HG02973 (cell line): ENCODE data around the gene CCDC107.
"Not testable (repeated sequence)": the region's sequence is repeated elsewhere in the genome, so short reads cannot be mapped to it uniquely, and the experiment has no call there.

ENCODE experiments used
- ATAC-seq: cut with Tn5 transposase; IDR thresholded peaks from one replicate; pipeline ENCODE4 v1.9.1; 2021; ENCODE audit warnings: moderate library complexity; ENCODE audit not compliant: unreplicated experiment

The CCDC107 gene

DNA sequence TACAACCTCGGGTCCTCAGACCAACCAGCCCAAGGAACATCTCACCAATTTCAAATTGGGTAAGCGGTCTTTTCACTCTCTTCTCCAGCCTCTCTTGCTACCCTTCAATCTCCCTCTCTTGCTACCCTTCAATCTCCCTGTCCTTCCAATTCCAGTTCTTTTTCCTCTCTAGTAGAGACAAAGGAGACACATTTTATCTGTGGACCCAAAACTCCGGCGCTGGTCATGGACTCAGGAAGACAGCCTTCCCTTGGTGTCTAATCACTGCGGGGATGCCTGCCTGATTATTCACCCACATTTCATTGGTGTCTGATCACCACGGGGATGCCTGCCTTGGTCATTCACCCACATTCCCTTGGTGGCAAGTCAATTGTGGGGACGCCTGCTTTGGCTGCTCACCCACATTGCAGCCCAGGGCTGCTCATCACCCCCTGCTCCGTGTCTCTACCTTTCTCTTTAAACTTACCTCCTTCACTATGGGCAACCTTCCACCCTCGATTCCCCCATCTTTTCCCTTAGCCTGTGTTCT is 20.6 kb upstream of the CCDC107 start:
- not testable (repeated sequence) for ATAC-seq

DNA sequence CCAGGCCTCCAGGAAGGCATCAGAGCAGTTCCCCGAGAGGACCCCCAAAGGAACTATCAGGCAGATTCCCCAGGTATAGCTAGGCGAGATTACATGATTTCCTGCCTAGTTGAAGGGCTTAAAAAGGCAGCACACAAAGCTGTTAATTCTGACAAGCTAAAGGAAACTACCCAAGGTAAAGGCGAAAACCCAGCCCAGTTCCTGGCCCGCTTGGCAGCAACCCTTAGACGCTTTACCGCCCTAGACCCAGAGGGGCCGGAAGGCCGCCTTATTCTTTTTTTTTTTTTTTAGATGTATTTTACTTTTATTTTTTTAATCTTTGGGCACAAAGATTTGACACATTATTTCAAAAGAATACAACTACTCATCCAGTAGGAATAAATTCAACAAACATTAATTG is 19.3 kb upstream of the CCDC107 start:
- not testable (repeated sequence) for ATAC-seq

DNA sequence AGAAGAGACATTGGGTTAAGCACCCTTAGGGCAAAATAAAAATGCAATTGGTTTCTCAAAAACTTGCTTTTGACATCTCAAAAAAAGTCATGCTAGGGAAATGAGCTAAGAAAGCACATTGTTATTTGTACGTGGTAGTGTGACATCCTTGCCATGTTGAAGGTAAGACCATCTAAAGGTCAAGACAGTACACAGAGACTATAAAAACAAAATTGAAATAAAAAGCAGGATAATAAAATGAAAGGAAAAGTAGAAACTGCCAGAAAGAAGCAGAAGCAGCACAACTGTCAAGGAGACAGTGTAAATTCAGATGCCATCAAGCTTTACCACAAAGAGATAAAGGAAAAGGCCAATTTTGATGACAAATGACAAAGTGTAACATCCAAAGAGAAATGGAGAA is 18.9 kb upstream of the CCDC107 start:
- not testable (repeated sequence) for ATAC-seq

DNA sequence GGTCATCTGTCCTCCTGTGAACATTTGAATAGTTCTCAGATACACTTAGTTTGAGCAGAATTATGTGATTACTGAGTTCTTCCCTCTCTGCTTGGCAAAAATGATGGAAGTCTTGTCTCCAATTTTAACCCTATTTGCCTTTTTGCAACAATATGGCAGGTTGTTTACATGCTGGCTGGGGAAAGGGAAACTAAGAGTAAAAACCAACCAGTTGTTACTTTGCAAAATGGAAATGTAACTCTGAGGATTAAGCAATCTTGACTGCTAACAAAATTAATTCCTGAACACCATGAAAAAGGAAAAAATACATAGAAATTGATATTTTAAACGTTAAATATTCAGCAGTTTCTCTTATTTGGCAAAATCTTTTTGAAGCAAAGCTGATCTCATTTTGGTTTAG is 18.5 kb upstream of the CCDC107 start:
- ATAC-seq, result no peak

DNA sequence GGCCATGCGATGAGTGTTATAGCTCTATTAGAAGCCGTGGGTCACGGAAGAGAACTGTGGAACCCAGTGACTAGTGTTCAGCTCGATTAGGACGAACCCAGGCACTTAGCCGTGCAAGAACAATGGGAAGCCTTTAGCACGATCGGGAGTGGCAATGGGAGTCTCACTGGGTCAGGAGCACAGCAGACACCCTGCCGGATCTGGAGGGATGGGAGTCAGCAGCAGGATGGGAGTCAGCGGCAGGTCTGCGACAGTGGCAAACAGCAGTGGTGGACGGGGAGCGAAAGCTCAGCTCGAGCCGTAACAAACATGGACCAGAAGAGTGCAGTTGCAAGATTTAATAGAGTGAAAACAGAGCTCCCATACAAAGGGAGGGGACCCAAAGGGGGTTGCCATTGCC is 17.7 kb upstream of the CCDC107 start:
- ATAC-seq, result not testable (repeated sequence)

DNA sequence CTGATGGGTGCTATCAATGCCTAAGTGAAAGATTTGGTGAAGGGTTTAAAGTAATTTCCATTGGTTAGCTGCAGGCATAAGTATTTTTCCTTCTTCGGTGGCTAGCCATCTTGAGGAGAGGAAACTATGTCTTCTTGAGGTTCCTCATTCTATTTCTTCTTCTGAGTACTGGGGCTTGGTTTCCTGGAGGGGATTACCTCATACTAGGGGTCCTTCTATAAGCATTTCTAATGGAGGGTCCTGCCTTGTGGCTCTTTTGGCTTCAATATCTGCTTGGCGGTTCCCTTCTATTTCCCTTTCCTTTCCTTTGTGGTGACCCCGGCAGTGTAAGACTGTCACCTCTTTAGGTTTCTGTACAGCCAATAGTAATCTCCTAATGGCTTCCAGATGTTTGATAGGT is 16.6 kb upstream of the CCDC107 start:
- not testable (repeated sequence) for ATAC-seq

DNA sequence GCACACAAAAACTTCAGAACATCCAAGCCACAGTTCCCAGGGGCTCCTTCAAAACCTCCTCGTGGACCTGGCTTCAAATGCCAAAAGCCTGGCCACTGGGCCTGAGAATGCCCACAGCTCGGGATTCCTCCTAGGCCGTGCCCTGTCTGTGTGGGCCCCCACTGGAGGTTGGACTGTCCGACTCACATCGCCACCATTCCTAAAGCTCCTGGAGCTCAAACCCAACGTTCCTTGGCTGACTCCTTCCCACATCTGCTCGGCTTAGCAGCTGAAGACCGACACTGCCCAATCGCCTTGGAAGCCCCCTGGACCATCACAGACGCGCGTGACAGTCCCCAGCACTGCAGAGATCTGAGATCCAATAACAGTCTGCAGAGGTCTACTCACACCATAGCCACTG is 15.0 kb upstream of the CCDC107 start:
- ATAC-seq, result no peak

DNA sequence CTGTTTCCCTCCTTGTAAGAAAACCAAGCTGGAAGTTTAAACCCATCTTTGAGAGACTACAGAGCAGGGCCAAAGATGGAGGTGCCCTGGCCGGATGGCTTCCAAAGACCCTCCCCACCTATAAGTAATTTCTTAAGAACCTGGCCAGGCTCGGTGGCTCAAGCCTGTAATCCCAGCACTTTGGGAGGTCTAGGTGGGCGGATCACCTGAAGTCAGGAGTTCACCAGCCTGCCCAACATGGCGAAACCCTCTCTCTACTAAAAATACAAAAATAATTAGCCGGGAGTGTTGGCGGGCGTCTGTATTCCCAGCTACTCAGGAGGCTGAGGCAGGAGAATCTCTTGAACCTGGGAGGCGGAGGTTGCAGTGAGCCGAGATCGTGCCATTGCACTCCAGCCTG is 12.4 kb upstream of the CCDC107 start:
- not testable (repeated sequence) for ATAC-seq

DNA sequence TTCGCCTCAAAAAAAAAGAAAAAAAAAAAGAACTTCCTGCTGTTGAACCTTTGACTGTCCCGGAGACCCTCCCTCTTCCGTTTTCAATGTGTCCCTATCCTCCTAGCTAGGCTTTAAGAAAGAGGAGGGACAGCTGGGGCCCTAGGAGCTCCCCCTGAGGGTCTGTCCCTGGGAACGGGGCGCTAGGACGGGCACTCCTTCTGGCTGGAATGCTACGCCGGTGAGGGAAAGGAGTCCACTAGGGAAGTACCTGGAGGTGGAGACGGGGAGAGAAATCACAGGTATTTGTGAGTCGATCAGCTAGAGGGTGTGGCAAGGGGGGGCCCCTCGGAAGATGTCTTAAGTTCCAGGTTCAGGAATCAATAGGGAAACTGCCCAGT is 11.9 kb upstream of the CCDC107 start:
- ATAC-seq, result no peak

DNA sequence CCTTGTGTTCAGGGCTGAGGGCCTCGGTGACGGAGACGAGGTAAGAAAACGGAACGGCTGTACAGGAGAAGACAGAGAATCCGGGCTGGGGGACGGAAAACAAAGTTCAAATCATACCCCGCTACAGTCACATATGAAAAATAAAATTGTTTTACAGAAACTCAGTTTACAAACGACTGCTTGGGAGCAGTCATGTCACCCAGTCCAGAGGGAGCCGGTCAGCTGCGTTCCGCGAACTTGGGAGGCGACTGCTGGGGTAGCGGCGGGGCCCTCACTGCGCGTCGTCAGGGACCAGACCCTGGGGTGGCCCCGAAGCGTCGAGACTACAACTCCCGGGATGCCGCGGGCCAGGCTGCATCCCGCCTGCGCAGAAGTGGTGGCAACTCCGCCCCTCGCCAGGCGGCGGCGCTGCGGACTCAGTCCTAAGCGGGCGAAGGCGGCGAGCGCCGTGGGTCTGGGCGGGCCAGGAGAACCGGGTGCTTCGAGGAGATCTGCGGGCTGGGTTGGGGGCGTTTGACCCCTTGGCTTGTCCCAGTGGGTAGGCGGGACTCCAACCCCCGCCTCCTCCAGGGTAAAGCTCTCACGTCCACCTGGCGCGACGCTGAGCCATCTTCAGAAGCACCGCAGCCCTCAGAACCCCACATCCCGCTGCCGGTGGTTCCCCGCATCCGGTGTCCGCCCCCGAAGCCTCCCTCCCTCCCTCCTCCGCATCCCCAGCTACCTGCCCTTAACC is 11.4 kb upstream of the CCDC107 start:
- peak; percentile 87 for ATAC-seq

DNA sequence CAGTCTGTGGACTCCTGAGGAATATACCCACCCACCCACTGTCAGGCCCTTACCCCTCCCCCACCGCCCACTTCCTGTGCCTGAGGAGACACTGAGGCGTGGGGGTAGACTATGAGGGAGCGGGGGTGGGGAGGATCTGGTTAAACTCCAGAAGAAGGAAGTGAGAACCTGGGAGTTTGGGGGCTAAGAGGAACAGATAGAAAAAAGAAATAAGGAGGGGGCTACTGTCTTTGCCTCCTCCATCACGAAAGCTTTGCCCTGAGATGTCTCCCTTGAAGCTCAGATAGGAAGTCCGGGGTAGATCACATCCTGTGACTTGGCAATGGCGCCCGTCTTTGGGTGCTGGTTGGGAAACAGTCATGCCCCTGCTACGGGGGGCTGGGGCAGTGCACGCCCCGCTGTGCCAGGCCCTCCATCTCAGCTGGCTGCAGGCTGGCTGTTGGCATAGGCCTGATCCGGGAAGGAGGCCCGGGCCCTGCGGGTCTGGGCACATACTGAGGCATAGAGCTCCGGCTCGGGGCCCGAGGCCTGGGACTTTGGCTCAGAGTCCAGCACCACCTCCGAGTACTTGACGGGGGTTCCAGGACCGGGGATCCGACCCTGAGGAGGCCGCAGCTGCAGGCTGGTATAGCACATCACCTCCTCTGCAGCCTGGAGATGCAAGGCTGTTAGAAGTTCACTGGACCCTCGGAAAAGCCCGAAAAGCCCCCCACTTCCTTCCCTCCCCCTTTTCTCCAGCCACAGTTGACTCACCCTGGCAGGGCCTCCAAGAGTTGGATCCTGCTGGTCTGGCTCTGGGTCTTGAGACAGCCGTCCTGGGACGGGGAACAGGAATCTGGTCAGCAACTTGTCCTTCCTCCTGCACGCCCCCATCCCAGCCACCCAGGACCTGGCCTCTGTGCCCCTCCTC is 8.4 kb upstream of the CCDC107 start:
- no peak for ATAC-seq

DNA sequence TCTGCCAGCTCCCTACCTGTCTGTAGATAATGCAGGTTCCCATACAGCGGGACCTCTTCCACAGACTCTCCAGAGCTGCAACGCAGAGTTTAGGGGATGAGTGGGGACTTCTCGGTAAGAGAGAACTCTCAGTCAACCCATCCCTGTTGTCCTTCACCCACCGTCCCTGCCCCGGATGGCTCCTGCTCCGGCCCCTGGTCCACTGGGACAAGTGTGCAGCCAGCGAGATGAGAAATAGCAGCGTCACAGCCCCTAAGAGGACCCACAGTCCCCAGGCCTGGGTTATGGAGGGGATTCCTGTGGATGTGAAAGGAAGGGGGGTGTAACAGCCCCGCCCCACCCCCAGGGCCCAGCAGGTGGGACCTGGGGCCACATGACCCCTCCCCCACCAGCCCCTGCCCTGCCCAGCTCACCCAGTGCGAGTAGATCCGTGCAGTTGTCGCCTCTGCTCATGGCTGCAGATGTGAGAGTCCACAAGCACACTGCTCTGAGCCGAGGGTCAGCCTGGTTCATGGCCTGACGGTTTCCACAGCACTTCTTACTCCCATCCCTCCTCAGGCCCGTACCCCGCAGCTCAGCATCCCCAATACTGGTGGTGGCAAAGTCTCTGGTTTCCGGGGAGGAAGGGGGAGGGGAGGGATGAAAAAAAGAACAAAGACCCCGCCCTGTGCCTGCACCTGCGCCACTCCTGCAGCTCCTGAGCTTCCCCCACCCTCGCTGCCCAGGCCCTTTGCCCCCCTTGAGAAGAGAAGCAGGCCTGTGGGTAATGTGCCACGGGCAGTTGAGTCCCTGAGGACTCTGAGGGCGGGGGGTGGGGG is 7.5 kb upstream of the CCDC107 start, which contains the start of gene SIT1:
SIT1 (minus strand) TSS at position 591 of the 818 bp plus-strand sequence; CDS start at position 513, 78 bp downstream.
- ATAC-seq, result no peak

DNA sequence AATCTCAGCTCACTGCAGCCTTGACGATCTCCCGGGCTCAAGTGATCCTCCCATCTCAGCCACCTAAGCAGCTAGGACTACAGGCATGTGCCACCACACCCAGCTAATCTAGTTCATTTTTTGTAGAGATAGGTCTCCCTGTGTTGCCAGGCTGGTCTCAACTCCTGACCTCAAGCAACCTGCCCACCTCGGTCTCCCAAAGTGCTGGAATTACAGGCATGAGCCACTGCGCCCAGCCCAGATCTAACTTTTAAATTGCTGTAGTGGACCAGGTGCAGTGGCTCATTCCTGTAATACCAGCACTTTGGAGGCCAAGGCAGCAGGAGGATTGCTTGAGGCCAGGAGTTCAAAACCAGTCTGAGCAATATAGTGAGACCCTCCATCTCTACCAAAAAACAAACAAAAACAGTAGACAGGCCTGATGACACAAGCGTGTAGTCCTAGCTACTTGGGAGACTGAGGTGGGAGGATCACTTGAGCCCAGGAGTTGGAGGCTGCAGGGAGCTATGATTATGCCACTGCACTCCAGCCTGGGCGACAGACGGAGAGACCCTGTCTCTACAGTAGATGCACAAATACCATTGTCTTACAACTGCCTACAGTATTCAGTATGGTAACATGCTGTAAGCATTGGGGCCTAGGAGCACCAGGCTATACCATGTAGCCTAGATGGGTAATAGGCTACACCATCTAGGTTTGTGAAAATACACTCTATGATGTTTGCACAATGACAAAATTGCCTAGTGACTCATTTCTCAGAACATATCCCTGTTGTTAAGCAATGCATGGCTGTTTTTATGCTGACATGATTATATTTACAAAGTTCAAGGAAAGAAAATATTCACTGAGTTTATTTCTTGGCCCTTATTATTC is 5.9 kb upstream of the CCDC107 start:
- ATAC-seq, result no peak

DNA sequence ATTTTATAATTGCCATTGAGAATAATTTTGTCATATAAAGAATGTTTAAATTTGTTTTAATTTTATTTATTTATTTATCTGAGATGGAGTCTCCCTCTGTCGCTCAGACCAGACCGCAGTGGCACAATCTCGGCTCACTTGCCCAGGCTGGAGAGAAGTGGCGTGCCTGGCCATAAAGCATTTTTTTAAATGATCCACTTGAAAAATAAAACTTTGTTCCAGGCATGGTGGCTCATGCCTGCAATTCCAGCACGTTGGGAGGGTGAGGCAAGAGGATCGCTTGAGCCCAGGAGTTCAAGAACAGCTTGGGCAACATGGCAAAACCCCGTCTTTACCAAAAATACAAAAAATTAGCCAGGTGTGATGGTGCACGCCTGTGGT is 5.3 kb upstream of the CCDC107 start:
- no peak for ATAC-seq

DNA sequence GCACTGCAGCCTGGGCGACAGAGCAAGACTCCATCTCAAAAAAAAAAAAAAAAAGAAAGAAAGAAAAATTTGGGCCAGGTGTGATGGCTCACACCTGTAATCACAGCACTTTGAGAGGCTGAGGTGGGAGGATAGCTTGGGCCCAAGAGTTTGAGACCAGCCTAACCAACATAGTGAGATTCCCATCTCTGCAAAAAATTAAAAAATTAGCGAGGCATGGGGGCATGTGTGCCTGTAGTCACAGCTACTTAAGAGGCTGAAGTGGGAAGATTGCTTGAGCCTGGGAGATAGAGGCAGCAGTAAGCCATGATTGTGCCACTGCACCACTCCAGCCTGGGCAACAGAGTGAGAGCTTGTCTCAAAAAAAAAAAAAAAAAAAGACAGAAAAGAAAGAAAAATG is 4.5 kb upstream of the CCDC107 start:
- ATAC-seq, result no peak

DNA sequence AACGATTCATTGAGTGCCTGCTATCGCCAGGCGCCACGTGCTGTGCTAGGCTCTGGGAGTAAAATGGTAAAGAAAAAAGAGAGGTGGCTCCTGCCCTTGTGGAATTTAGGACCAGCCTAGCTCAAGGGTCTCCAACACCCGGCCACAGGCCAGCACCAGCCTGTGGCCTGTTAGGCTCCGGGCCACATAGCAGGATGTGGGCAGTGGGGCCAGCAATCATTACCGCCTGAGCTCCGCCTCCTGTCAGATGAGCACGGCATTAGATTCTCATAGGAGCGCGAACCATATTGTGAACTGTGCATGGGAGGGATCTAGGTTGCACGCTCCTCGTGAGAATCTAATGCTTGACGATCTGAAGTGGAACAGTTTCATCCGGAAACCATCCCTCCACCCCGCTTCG is 1.7 kb upstream of the CCDC107 start:
- no peak for ATAC-seq

DNA sequence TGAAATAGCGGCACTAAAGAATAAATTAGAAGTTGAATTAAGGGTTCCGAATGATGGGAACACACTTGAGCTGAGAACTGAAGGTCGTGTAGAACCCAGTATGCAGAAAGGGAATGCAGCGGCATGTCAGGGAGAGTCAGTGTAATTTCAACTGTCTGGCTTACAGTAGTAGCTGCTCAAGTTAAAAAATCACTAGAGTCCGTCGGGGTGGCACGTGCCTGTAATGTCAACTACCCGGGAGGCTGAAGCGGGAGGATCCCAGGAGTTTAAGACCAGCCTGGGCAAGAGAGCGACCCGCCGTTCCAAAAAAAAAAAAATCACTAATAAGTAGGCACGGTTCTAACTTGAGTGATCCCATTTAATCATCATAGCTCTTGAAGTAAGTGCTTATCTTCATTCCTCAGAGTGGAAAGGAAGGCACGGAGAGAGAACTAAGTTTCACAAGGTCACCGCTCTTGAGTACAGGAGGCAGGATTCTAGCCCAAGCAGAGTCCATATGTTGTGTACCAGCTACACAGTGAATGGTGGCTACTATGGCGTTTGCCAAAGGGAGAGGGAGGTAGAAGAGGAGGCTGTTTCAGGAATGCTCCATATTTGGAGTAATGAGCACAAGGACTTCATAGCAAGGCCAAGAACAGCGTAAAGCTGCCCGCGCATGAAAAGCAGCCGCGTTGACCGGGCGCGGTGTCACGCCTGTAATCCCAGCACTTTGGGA is 1.1 kb upstream of the CCDC107 start:
- ATAC-seq, result no peak

DNA sequence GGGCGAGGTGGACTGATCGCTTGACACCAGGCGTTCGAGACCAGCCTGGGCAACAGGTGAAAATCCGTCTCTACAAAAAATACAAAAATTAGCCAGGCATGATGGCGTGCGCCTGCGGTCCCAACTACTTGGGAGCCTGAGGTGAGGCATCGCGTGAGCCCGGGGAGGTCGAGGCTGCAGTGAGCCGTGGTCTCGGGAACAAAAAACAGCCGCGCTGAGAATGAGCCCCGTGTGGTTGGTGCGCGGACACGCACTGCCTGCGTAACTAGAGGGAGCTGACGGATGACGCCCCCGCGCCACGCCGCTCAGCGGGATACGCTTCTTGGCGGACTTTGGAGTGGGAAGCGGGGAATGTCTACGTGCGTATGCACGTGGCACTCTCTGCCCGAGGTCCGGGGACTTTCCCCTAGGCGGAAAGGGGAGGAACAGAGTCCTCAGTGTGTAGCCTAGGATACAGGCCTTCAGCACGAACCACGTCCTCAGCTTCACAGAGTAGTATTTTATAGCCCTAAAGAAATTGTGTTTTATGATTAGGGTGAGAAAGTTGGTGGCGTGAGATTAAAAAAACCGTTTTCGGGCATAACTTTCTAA is 451 bp upstream of the CCDC107 start, which contains the start of gene RMRP:
RMRP (minus strand) TSS at position 474 of the 591 bp plus-strand sequence.
- ATAC-seq, result peak; percentile 79

DNA sequence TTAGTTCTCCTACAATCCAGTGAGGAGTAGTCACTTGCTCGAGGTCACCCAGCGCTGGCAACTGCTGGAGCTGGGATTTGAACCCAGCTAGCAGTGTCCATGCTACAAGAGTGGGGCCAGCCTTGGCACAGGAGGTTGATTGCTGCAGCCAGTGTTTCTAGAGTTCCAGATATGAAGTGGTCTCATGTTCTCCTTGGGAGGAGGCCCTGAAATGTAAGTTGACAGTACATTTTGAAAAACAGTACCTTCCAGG is 802 bp downstream of the CCDC107 start:
- no peak for ATAC-seq
